ENCODE results near the gene NUDT3. TPM values are rescaled to one million over a fixed set of nuclear protein-coding genes. Genes with fewer than 3 reads are reported as not detected.
"Not testable (repeated sequence)": the region's sequence is repeated elsewhere in the genome, so short reads cannot be mapped to it uniquely, and the experiment has no call there.

NUDT3 gene
- polyA plus RNA-seq, 1 donor: 29.6 TPM

- DNase-seq (ENCODE audit: low read depth): no peak
Measured at GRCh38 chr6:34343806-34344205, 48.7 kb downstream of the NUDT3 start.

GRCh38 chr6:34342247-34342646, 50.2 kb downstream of the NUDT3 start:
- DNase-seq (ENCODE audit: low read depth): no peak

- DNase-seq (ENCODE audit: low read depth): no peak
Measured at GRCh38 chr6:34341481-34341971, 50.9 kb downstream of the NUDT3 start.

- DNase-seq (ENCODE audit: low read depth): no peak
Measured at GRCh38 chr6:34340906-34341480, 51.5 kb downstream of the NUDT3 start.

- no peak for DNase-seq (ENCODE audit: low read depth)
Measured at GRCh38 chr6:34340394-34340793, 52.1 kb downstream of the NUDT3 start.

- DNase-seq (ENCODE audit: low read depth): no peak
Measured at GRCh38 chr6:34339971-34340370, 52.5 kb downstream of the NUDT3 start.

GRCh38 chr6:34339432-34339831, 53.0 kb downstream of the NUDT3 start:
- no peak for DNase-seq (ENCODE audit: low read depth)

- no peak for DNase-seq (ENCODE audit: low read depth)
Measured at GRCh38 chr6:34338811-34339210, 53.7 kb downstream of the NUDT3 start.

GRCh38 chr6:34338377-34338776, 54.1 kb downstream of the NUDT3 start:
- DNase-seq (ENCODE audit: low read depth): no peak

- no peak for DNase-seq (ENCODE audit: low read depth)
Measured at GRCh38 chr6:34334796-34335416, 57.6 kb downstream of the NUDT3 start.

- DNase-seq (ENCODE audit: low read depth): no peak
Measured at GRCh38 chr6:34333858-34334257, 58.6 kb downstream of the NUDT3 start.

- DNase-seq (ENCODE audit: low read depth): no peak
Measured at GRCh38 chr6:34332251-34333198, 59.9 kb downstream of the NUDT3 start.

- DNase-seq (ENCODE audit: low read depth): no peak
Measured at GRCh38 chr6:34331371-34332050, 61.0 kb downstream of the NUDT3 start.

- DNase-seq (ENCODE audit: low read depth): not testable (repeated sequence)
Measured at GRCh38 chr6:34329814-34330213, 62.7 kb downstream of the NUDT3 start.

- no peak for DNase-seq (ENCODE audit: low read depth)
Measured at GRCh38 chr6:34328969-34329368, 63.5 kb downstream of the NUDT3 start.

GRCh38 chr6:34327313-34328205, 64.9 kb downstream of the NUDT3 start:
- not testable (repeated sequence) for DNase-seq (ENCODE audit: low read depth)

- no peak for DNase-seq (ENCODE audit: low read depth)
Measured at GRCh38 chr6:34325633-34326032, 66.8 kb downstream of the NUDT3 start.

GRCh38 chr6:34324738-34325444, 67.6 kb downstream of the NUDT3 start:
- DNase-seq (ENCODE audit: low read depth): peak; percentile 74

GRCh38 chr6:34324221-34324620, 68.2 kb downstream of the NUDT3 start:
- DNase-seq (ENCODE audit: low read depth): not testable (repeated sequence)

- DNase-seq (ENCODE audit: low read depth): no peak
Measured at GRCh38 chr6:34323300-34323699, 69.2 kb downstream of the NUDT3 start.

Data from forelimb muscle (tissue), 1 donor.